HepG2 (cell line): ENCODE data around the gene SDK1. TPM values are rescaled to one million over a fixed set of nuclear protein-coding genes. Genes with fewer than 3 reads are reported as not detected.

ENCODE experiments used
- ATAC-seq: fragments of 200-7000 bp; cut with Tn5 transposase; 3 replicates; pipeline ENCODE4 v1.9.1; 2020; ENCODE audit warnings: mild to moderate bottlenecking, moderate library complexity
- BruUV-seq: library from RNA; stranded (reverse); fragments of 400-500 nt; replicated peaks from 2 replicates; lab custom pipeline; 2021; lab: Mats Ljungman, UMichigan
- CTCF ChIA-PET: fragments of 300-600 bp; formaldehyde crosslinking; extraction: SDS; loops from one replicate; lab custom pipeline; 2021; ENCODE audit warnings: low total read pairs, inconsistent platforms, low intra/inter-chr PET ratio; lab: Yijun Ruan, JAX
- POLR2A ChIA-PET: fragments of 350-600 bp; sonication (Branson Sonifier 250); formaldehyde crosslinking; loops from one replicate; lab custom pipeline; 2020; ENCODE audit warnings: antibody characterized with exemption, inconsistent platforms; lab: Yijun Ruan, JAX
- DNase-seq: peaks from one replicate; pipeline ENCODE4 v3.0.0-alpha.2; 2015; ENCODE audit warnings: low spot score
- FAIRE-seq: peaks from 3 replicates; lab custom pipeline; 2011; peaks lifted over from hg19 to GRCh38; lab: Jason Lieb, UNC
- H2AFZ ChIP-seq: one replicate; pipeline ENCODE4 v1.6.1; 2011; ENCODE audit warnings: low read length, inconsistent platforms
- H3K27ac ChIP-seq: fragments of 300-600 bp; 3 replicates; pipeline ENCODE4 v1.8.0; 2011; ENCODE audit warnings: mixed run types, mild to moderate bottlenecking, mixed read lengths, low read length, inconsistent platforms; ENCODE audit not compliant: insufficient read depth; ENCODE audit errors: extremely low read length
- H3K27me3 ChIP-seq, 2 experiments: fragments of 200-600 bp in 1 of 2; 2 replicates in 1 of 2; 3 replicates in 1 of 2; pipeline versions ENCODE4 v1.6.0 to v1.8.0; 2011; ENCODE audit warnings: low read length in 2 of 2, mild to moderate bottlenecking in 2 of 2, moderate library complexity in 2 of 2, inconsistent platforms in 1 of 2; ENCODE audit not compliant: insufficient read depth in 2 of 2, control insufficient read depth in 1 of 2
- H3K36me3 ChIP-seq, 2 experiments: fragments of 200-600 bp in 1 of 2; replicated peaks in 1 of 2; 2 replicates in 1 of 2; 3 replicates in 1 of 2; pipeline versions ENCODE4 v1.5.1 to v1.8.0; 2011; ENCODE audit warnings: low read length in 2 of 2, inconsistent platforms in 1 of 2; ENCODE audit not compliant: insufficient read depth in 2 of 2, control insufficient read depth in 1 of 2
- H3K4me1 ChIP-seq: 2 replicates; pipeline ENCODE4 v1.5.1; 2012; ENCODE audit warnings: low read length, inconsistent platforms; ENCODE audit not compliant: insufficient read depth
- H3K4me2 ChIP-seq: 2 replicates; pipeline ENCODE4 v1.6.0; 2011; ENCODE audit warnings: low read depth, low read length, inconsistent platforms
- H3K4me3 ChIP-seq, 3 experiments: fragments of 200-600 bp in 1 of 3; sonication (generic), shearing (Covaris generic) in 1 of 3; replicated peaks in 1 of 3; 2 replicates each; pipeline ENCODE4 v1.5.1; 2011 to 2016; ENCODE audit warnings: low read length in 3 of 3, inconsistent platforms in 2 of 3, low read depth in 2 of 3, mild to moderate bottlenecking in 2 of 3, control low read depth in 1 of 3, mixed read lengths in 1 of 3; ENCODE audit not compliant: insufficient read depth in 1 of 3
- H3K79me2 ChIP-seq: one replicate; pipeline ENCODE4 v1.6.1; 2011; ENCODE audit warnings: low read length, inconsistent platforms; ENCODE audit not compliant: insufficient read depth
- H3K9ac ChIP-seq: 2 replicates; pipeline ENCODE4 v1.6.0; 2011; ENCODE audit warnings: mild to moderate bottlenecking, low read depth, low read length, inconsistent platforms; ENCODE audit not compliant: insufficient read depth
- H3K9me3 ChIP-seq: 2 replicates; pipeline ENCODE4 v1.5.1; 2012; ENCODE audit warnings: mild to moderate bottlenecking, low read length
- H4K20me1 ChIP-seq: 2 replicates; pipeline ENCODE4 v1.6.0; 2011; ENCODE audit warnings: inconsistent platforms, mild to moderate bottlenecking, low read length, moderate library complexity; ENCODE audit not compliant: insufficient read depth
- AGO1 ChIP-seq: fragments of 200-400 bp; formaldehyde crosslinking; IDR thresholded peaks from 2 replicates; pipeline ENCODE4 v1.6.1; 2017; ENCODE audit warnings: mild to moderate bottlenecking, low read depth, low read length, moderate library complexity; ENCODE audit not compliant: poor library complexity, severe bottlenecking
- ATF7 ChIP-seq, 2 experiments: fragments of 450-650 bp in 1 of 2; sonication (generic) in 1 of 2; formaldehyde crosslinking in 1 of 2; IDR thresholded peaks; 2 replicates each; pipeline versions ENCODE4 v1.4.0 to v1.6.1; 2016 to 2020; ENCODE audit warnings: antibody characterized with exemption in 1 of 2, mild to moderate bottlenecking in 1 of 2, missing genetic modification reagents in 1 of 2
- ATF7-NPFF ChIP-seq: sonication (generic); formaldehyde crosslinking; IDR thresholded peaks from 2 replicates; pipeline ENCODE4 v1.8.1; 2023; ENCODE audit warnings: mild to moderate bottlenecking, low read depth, missing genetic modification reagents, moderate library complexity
- BHLHE40 ChIP-seq: IDR thresholded peaks from 2 replicates; pipeline ENCODE4 v1.6.1; 2011; ENCODE audit warnings: low read length, improper control_type of control experiment
- DBP ChIP-seq: sonication (generic); formaldehyde crosslinking; IDR thresholded peaks from 2 replicates; pipeline ENCODE4 v1.4.0; 2020; ENCODE audit warnings: missing genetic modification reagents; ENCODE audit errors: not compliant biosample characterization
- EEA1 ChIP-seq: sonication (generic); formaldehyde crosslinking; IDR thresholded peaks from 2 replicates; pipeline ENCODE4 v1.5.1; 2020; ENCODE audit warnings: mild to moderate bottlenecking, missing genetic modification reagents, borderline replicate concordance
- KDM4B ChIP-seq: sonication (generic); formaldehyde crosslinking; IDR thresholded peaks from 2 replicates; pipeline ENCODE4 v1.4.0; 2020; ENCODE audit warnings: missing genetic modification reagents
- MIER3 ChIP-seq: IDR thresholded peaks from 2 replicates; pipeline ENCODE4 v1.6.1; 2016; ENCODE audit warnings: missing compliant biosample characterization, borderline replicate concordance
- MXI1 ChIP-seq: IDR thresholded peaks from 3 replicates; pipeline ENCODE4 v1.6.1; 2012; ENCODE audit warnings: low read depth, low read length, inconsistent platforms, borderline replicate concordance
- PPARG ChIP-seq: conservative IDR thresholded peaks from 2 replicates; pipeline ENCODE4 v1.6.1; 2016; ENCODE audit warnings: missing biosample characterization, missing genetic modification reagents
- STAG1 ChIP-seq: sonication (generic); formaldehyde crosslinking; IDR thresholded peaks from 2 replicates; pipeline ENCODE4 v1.4.0; 2020; ENCODE audit warnings: missing genetic modification reagents
- ZBTB25 ChIP-seq: IDR thresholded peaks from 2 replicates; pipeline ENCODE4 v1.6.1; 2018; ENCODE audit warnings: missing genetic modification reagents
- ZNF44 ChIP-seq: sonication (generic); formaldehyde crosslinking; IDR thresholded peaks from 2 replicates; pipeline ENCODE4 v1.5.1; 2020; ENCODE audit warnings: mild to moderate bottlenecking, missing genetic modification reagents
- ZNF576 ChIP-seq: sonication (generic); formaldehyde crosslinking; IDR thresholded peaks from 2 replicates; pipeline ENCODE4 v1.4.0; 2020; ENCODE audit warnings: mild to moderate bottlenecking, missing genetic modification reagents
- ZNF678 ChIP-seq: sonication (generic); formaldehyde crosslinking; IDR thresholded peaks from 2 replicates; pipeline ENCODE4 v1.4.0; 2020; ENCODE audit warnings: mild to moderate bottlenecking, missing genetic modification reagents
- ZNF766 ChIP-seq: sonication (generic); formaldehyde crosslinking; IDR thresholded peaks from 2 replicates; pipeline ENCODE4 v1.5.0; 2020; ENCODE audit warnings: missing genetic modification reagents, borderline replicate concordance
- ZNF772 ChIP-seq: sonication (generic); formaldehyde crosslinking; IDR thresholded peaks from 2 replicates; pipeline ENCODE4 v1.5.0; 2020; ENCODE audit warnings: mild to moderate bottlenecking, missing genetic modification reagents
- ZNF83 ChIP-seq: sonication (generic); formaldehyde crosslinking; IDR thresholded peaks from 2 replicates; pipeline ENCODE4 v1.4.0; 2020; ENCODE audit warnings: missing genetic modification reagents, mild to moderate bottlenecking, borderline replicate concordance
- ZNF850 ChIP-seq: sonication (generic); formaldehyde crosslinking; conservative IDR thresholded peaks from 2 replicates; pipeline ENCODE4 v1.9.0; 2021; ENCODE audit warnings: mild to moderate bottlenecking, missing genetic modification reagents
- WGBS: methylation state at CpG from one replicate; pipeline ENCODE4 v1.1.6; 2017; ENCODE audit warnings: low lambda C conversion rate; 5-methylcytosine and 5-hydroxymethylcytosine counted together
- in situ Hi-C: cut with HindIII; loops from 2 replicates; pipeline ENCODE4 v1.10.0; 2017; ENCODE audit warnings: low pct_unique_long_range_greater_than_20kb; ENCODE audit not compliant: extremely low pct_ligation_motif_present
- intact Hi-C: fragments of 100-400 bp; cut with micrococcal nuclease; formaldehyde crosslinking; loops from one replicate; pipeline ENCODE4 v1.10.0; 2022; ENCODE audit not compliant: unreplicated experiment
- polyA plus RNA-seq, 8 experiments: library from polyadenylated mRNA; depleted of rRNA in 3 of 8; stranded (reverse) in 7 of 8; unstranded in 1 of 8; fragments of >200 nt; fragmentation: Illumina TruSeq in 4 of 8; extraction: Trizol in 4 of 8; gene quantifications; 2 replicates each; pipeline versions ENCODE4 v1.2.1 to v1.2.3, GENCODE V29; 2011 to 2016; ENCODE audit warnings: low read depth in 4 of 8, missing spikeins in 1 of 8, mixed read lengths in 1 of 8; ENCODE audit not compliant: insufficient read depth in 1 of 8
- total RNA-seq, 5 experiments: library from RNA; depleted of rRNA; stranded (reverse); fragments of >200 nt; fragmentation: Illumina TruSeq; extraction: Trizol; gene quantifications; 2 replicates each; pipeline ENCODE4 v1.2.3, GENCODE V29; 2016; ENCODE audit warnings: low read depth in 1 of 5

The SDK1 gene
- total and polyA plus RNA-seq, 2 of the 13 experiments (the other 11 are each of a cell fraction or from before 2014, with no cell fraction given) = 0.35 to 2.4 TPM

- H3K4me1 ChIP-seq = peaks cover 8% of the 10 kb centered on the region
- TF ChIP-seq ZNF850 (CRISPR knock-in tag) (no peak), KDM4B (CRISPR knock-in tag) (no peak), MXI1 (no peak), DBP (CRISPR knock-in tag) (no peak), ATF7 (IDR thresholded peaks at IDR 0.05) (no peak), ATF7 (CRISPR knock-in tag; IDR thresholded peaks at IDR 0.05) (no peak), ZNF83 (no peak), ATF7-NPFF (CRISPR knock-in tag) (no peak)
- H3K27me3 ChIP-seq = no peaks in the 10 kb centered on the region
- ChIA-PET POLR2A (no interaction called here), CTCF (no interaction called here)
- no peak overlapping the region for H3K9ac ChIP-seq
- 78% methylated on average over 5 of the region's 18 CpGs for WGBS
- H2AFZ ChIP-seq = no peak overlapping the region
- in situ Hi-C loops (no loop called here), intact Hi-C loops (no loop called here)
- H3K9me3 ChIP-seq = no peaks in the 10 kb centered on the region
- no peak for FAIRE-seq
- no peak for DNase-seq
- H3K27ac ChIP-seq = no peak overlapping the region
- no TSS peak for BruUV-seq
- no peaks in the 10 kb centered on the region for H3K79me2 ChIP-seq
- no peak overlapping the region for H3K4me3 ChIP-seq
- no peak overlapping the region for H3K4me2 ChIP-seq
- H4K20me1 ChIP-seq = no peaks in the 10 kb centered on the region
- H3K36me3 ChIP-seq = no peaks in the 10 kb centered on the region
- ATAC-seq = no peak
These were observed 904.8 kb downstream of the SDK1 start for GRCh38 chr7:4205828-4206227.

- Histone ChIP-seq H2AFZ (no peak overlapping the region), H3K4me2 (no peak overlapping the region), H3K79me2 (no peaks in the 10 kb centered on the region), H3K4me3 (no peak overlapping the region), H3K9me3 (no peaks in the 10 kb centered on the region), H3K27ac (no peak overlapping the region), H3K27me3 (no peaks in the 10 kb centered on the region), H3K36me3 (no peaks in the 10 kb centered on the region), H4K20me1 (no peaks in the 10 kb centered on the region), H3K4me1 (peaks cover 8% of the 10 kb centered on the region), H3K9ac (no peak overlapping the region)
- in situ Hi-C loops = no loop called here
- ChIA-PET POLR2A (no interaction called here), CTCF (no interaction called here)
- no peak for ATAC-seq
- WGBS = 90% methylated on average over 5 of the region's 14 CpGs
- no peak for DNase-seq
- intact Hi-C loops = no loop called here
- no TSS peak for BruUV-seq
- no peak for FAIRE-seq
- TF ChIP-seq ZNF678 = no peak
- TF ChIP-seq EEA1 = no peak
- TF ChIP-seq ZNF44 (CRISPR knock-in tag) = no peak
- TF ChIP-seq STAG1 = no peak
- no peak for TF ChIP-seq AGO1
- TF ChIP-seq ZBTB25 (CRISPR knock-in tag) = no peak
- no peak for TF ChIP-seq PPARG
- TF ChIP-seq ZNF766 (CRISPR knock-in tag) = no peak
- no peak for TF ChIP-seq ZNF772
- TF ChIP-seq MIER3 (CRISPR knock-in tag) = no peak
- TF ChIP-seq ZNF576 = no peak
- no peak for TF ChIP-seq BHLHE40
These were observed 906.0 kb downstream of the SDK1 start for GRCh38 chr7:4207011-4207410.
